Mesothelial cell of epicardium (in vitro differentiated cells): ENCODE measurements around the gene MEGF11. TPM values are rescaled to one million over a fixed set of nuclear protein-coding genes. Genes with fewer than 3 reads are reported as not detected.
"Not testable (repeated sequence)": the region's sequence is repeated elsewhere in the genome, so short reads cannot be mapped to it uniquely, and the experiment has no call there.

ENCODE experiments used
- DNase-seq, 2 experiments: peaks; one replicate each; pipeline ENCODE4 v3.0.0; 2021; ENCODE audit warnings: low spot score in 2 of 2; ENCODE audit not compliant: unreplicated experiment in 2 of 2
- H3K27ac Mint-ChIP-seq: 2 replicates; pipeline ENCODE4 v1.8.0; 2021; ENCODE audit warnings: mixed read lengths
- H3K27me3 Mint-ChIP-seq: 2 replicates; pipeline ENCODE4 v1.8.0; 2021; ENCODE audit warnings: low read depth, mixed read lengths
- H3K36me3 Mint-ChIP-seq: 2 replicates; pipeline ENCODE4 v1.8.0; 2021; ENCODE audit warnings: mixed read lengths
- H3K4me1 Mint-ChIP-seq: 2 replicates; pipeline ENCODE4 v1.8.0; 2021; ENCODE audit warnings: mixed read lengths
- H3K4me3 Mint-ChIP-seq: 2 replicates; pipeline ENCODE4 v1.8.0; 2021; ENCODE audit warnings: mild to moderate bottlenecking, moderate library complexity, mixed read lengths
- H3K9me3 Mint-ChIP-seq: 2 replicates; pipeline ENCODE4 v1.8.0; 2021; ENCODE audit warnings: mixed read lengths
- CTCF ChIP-seq: fragments of 200-600 bp; sonication (generic); IDR thresholded peaks from one replicate; pipeline ENCODE4 v1.5.0; 2021; ENCODE audit warnings: antibody characterized with exemption; ENCODE audit not compliant: unreplicated experiment
- total RNA-seq: library from RNA; stranded (reverse); gene quantifications from 3 replicates; pipeline ENCODE4 v1.2.1, GENCODE V29; 2021

Gene MEGF11
- total RNA-seq, 1 donor from 2014 or later, result 3.7 TPM

DNA sequence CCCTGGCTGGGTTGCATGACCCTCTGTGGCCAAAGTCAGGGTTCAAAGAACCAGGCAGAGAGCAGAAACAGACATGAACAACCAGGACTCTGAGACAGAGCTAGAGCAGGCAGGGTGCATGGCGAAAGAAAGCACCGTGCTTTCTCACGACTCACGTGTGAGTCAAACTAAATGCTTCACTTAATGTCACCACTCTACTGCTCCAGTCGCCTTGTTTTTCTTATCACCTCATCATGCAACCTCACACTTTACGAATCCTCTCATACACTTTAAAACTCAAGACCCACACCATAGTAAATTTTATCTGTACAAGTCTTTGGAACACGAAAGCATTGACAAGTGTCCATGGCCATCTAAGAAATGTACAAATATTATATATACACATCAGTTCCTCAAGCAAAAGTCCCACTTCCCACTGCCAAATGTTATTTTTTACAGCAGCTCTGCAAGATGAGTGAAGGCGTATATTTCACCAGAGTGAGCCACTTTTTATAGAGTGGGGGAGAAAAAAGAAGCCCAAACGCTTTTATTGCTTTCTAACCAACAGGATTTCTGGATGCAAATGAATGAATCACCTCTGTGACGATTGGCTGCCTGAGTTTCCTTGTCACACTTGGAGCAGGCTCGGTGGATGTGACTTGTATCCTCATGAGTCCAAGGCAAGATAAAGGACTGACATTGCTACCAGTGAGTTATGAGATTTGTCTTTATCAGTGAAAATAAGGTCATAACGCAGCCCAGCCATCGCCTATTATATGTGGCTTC lies 16.0 kb upstream of the MEGF11 start:
- Mint-ChIP-seq H3K36me3 (no peaks in the 10 kb centered on the region), H3K27me3 (peaks cover 10% of the 10 kb centered on the region), H3K9me3 (no peaks in the 10 kb centered on the region), H3K4me3 (no peak overlapping the region), H3K4me1 (peaks cover 6% of the 10 kb centered on the region), H3K27ac (no peak overlapping the region)
- TF ChIP-seq CTCF, result no peak
- no peak for DNase-seq

DNA sequence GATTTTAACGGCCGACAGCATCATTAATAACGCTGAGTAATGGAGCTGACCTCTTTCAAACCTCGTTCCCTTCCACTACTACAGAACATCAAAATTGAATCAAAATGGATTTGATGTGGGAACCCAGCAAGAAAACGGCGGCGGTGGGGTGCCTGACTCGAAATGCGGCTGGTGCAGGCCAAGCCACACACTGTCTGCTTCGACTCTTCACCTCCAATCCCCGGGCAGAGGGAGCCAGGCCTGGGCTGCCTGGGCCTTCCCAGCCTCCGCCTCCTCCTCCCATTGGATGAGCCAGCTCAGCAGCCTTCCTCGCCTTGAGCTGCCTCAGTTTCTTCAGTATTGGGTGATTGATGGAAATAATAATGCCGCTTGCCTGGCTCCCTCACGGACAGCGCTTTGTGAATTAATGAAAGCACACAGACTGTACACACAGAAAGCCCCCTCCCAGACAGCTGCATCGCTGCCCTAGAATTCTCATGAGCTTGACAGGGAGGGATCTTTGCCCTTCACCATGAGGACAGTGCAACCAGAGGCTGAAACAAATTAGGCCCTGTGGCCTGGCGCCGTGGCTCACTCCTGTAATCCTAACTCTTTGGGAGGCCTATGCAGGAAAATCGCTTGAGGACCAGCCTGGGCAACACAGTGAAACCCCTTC lies 11.4 kb upstream of the MEGF11 start:
- Mint-ChIP-seq H3K4me3 (no peak overlapping the region), H3K4me1 (peaks cover 6% of the 10 kb centered on the region), H3K27me3 (peaks cover 36% of the 10 kb centered on the region), H3K36me3 (peaks cover 3% of the 10 kb centered on the region), H3K9me3 (peaks cover 12% of the 10 kb centered on the region), H3K27ac (no peak overlapping the region)
- no peak for DNase-seq
- no peak for TF ChIP-seq CTCF

- H3K27ac Mint-ChIP-seq, H3K4me3 Mint-ChIP-seq, H3K36me3 Mint-ChIP-seq, H3K4me1 Mint-ChIP-seq, DNase-seq: not testable (repeated sequence)
- Mint-ChIP-seq H3K9me3 (peaks cover 12% of the 10 kb centered on the region), H3K27me3 (peaks cover 48% of the 10 kb centered on the region)
Observed at GRCh38 chr15:66262837-66263236, 9.3 kb upstream of the MEGF11 start.

GRCh38 chr15:66261056-66261455 lies 7.5 kb upstream of the MEGF11 start:
- Mint-ChIP-seq H3K4me3 (no peak overlapping the region), H3K4me1 (no peaks in the 10 kb centered on the region)

DNA sequence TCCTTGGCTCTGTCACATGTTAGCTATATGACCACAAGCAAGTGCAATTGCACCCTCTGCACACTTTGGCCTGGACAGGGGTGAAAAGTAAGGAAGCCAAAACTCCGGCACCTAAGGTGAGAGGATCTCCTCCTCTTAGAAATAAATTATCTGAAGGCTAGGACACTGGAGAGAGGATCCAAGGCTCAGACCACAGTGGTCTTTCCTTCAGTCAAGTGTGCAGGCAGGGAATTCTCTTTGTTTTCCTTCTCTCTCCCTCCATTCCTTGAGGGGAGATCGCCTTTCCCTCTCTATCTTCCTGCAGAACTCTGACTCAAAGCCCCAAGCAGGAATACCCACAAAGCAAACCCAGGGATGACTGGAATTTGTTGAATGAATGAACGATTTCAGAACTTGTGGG lies 3.1 kb upstream of the MEGF11 start:
- H3K4me1 Mint-ChIP-seq, result peaks cover 13% of the 10 kb centered on the region
- H3K9me3 Mint-ChIP-seq, result peaks cover under 1% of the 10 kb centered on the region
- H3K27me3 Mint-ChIP-seq, result peaks cover 84% of the 10 kb centered on the region
- no peak for DNase-seq
- no peak for TF ChIP-seq CTCF
- no peak overlapping the region for H3K27ac Mint-ChIP-seq
- no peak overlapping the region for H3K4me3 Mint-ChIP-seq
- H3K36me3 Mint-ChIP-seq, result no peaks in the 10 kb centered on the region

More at GRCh38 chr15:66261056-66261455, 7.5 kb upstream of the MEGF11 start:
- H3K27ac Mint-ChIP-seq, result no peak overlapping the region
- H3K9me3 Mint-ChIP-seq, result peaks cover 12% of the 10 kb centered on the region
- peaks cover 3% of the 10 kb centered on the region for H3K36me3 Mint-ChIP-seq
- H3K27me3 Mint-ChIP-seq, result peaks cover 61% of the 10 kb centered on the region
- no peak for TF ChIP-seq CTCF
- no peak for DNase-seq

GRCh38 chr15:66254951-66255676 lies 1.6 kb upstream of the MEGF11 start:
- H3K4me1 Mint-ChIP-seq, result peaks cover 13% of the 10 kb centered on the region
- no peaks in the 10 kb centered on the region for H3K36me3 Mint-ChIP-seq
- H3K9me3 Mint-ChIP-seq, result no peaks in the 10 kb centered on the region
- no peak for TF ChIP-seq CTCF
- H3K27ac Mint-ChIP-seq, result no peak overlapping the region
- DNase-seq, result no peak
- H3K27me3 Mint-ChIP-seq, result peaks cover 88% of the 10 kb centered on the region
- H3K4me3 Mint-ChIP-seq, result no peak overlapping the region
